Keratinocyte (primary cell): ENCODE results near the gene TJP2. TPM values are rescaled to one million over a fixed set of nuclear protein-coding genes. Genes with fewer than 3 reads are reported as not detected.

Source experiments
- DNase-seq: peaks from one replicate; pipeline ENCODE4 v3.0.0-alpha.2; 2011; ENCODE audit warnings: low read depth, missing footprints, low spot score
- FAIRE-seq: peaks from 2 replicates; lab custom pipeline; 2011; peaks lifted over from hg19 to GRCh38; lab: Jason Lieb, UNC
- H2AFZ ChIP-seq: 2 replicates; pipeline ENCODE4 v1.6.0; 2012; ENCODE audit warnings: low read length, control low read depth, inconsistent platforms; ENCODE audit not compliant: control insufficient read depth
- H3K27ac ChIP-seq: 2 replicates; pipeline ENCODE4 v1.5.1; 2011; ENCODE audit warnings: low read length; ENCODE audit not compliant: control insufficient read depth, insufficient read depth
- H3K27me3 ChIP-seq: 3 replicates; pipeline ENCODE4 v1.6.0; 2011; ENCODE audit warnings: low read length; ENCODE audit not compliant: control insufficient read depth, insufficient read depth; ENCODE audit errors: extremely low read depth
- H3K36me3 ChIP-seq, 2 experiments: 2 replicates in 1 of 2; 3 replicates in 1 of 2; pipeline ENCODE4 v1.5.1; 2011; ENCODE audit warnings: low read length in 2 of 2, mild to moderate bottlenecking in 1 of 2; ENCODE audit not compliant: control insufficient read depth in 2 of 2, insufficient read depth in 2 of 2; ENCODE audit errors: extremely low read depth in 1 of 2
- H3K4me1 ChIP-seq: 3 replicates; pipeline ENCODE4 v1.5.1; 2011; ENCODE audit warnings: low read length; ENCODE audit not compliant: control insufficient read depth, insufficient read depth; ENCODE audit errors: extremely low read depth
- H3K4me2 ChIP-seq: 3 replicates; pipeline ENCODE4 v1.6.0; 2011; ENCODE audit warnings: low read depth, low read length; ENCODE audit not compliant: control insufficient read depth, insufficient read depth; ENCODE audit errors: extremely low read depth
- H3K4me3 ChIP-seq, 3 experiments: fragments of 200-600 bp in 1 of 3; sonication (generic) in 1 of 3; 2 replicates in 2 of 3; 3 replicates in 1 of 3; pipeline ENCODE4 v1.5.1; 2011 to 2016; ENCODE audit warnings: low read length in 3 of 3, mild to moderate bottlenecking in 3 of 3, control low read depth in 2 of 3, inconsistent platforms in 1 of 3, low read depth in 1 of 3, mixed read lengths in 1 of 3, mixed run types in 1 of 3, moderate library complexity in 1 of 3; ENCODE audit not compliant: control insufficient read depth in 2 of 3, insufficient read depth in 2 of 3; ENCODE audit errors: extremely low read depth in 1 of 3
- H3K79me2 ChIP-seq: 2 replicates; pipeline ENCODE4 v1.6.0; 2012; ENCODE audit warnings: low read length; ENCODE audit not compliant: control insufficient read depth, insufficient read depth
- H3K9ac ChIP-seq: 3 replicates; pipeline ENCODE4 v1.6.0; 2011; ENCODE audit warnings: low read length; ENCODE audit not compliant: control insufficient read depth, insufficient read depth; ENCODE audit errors: extremely low read depth
- H3K9me1 ChIP-seq: 3 replicates; pipeline ENCODE4 v1.6.0; 2011; ENCODE audit warnings: low read length; ENCODE audit not compliant: control insufficient read depth, insufficient read depth; ENCODE audit errors: extremely low read depth
- H3K9me3 ChIP-seq: 2 replicates; pipeline ENCODE4 v1.5.1; 2012; ENCODE audit warnings: low read depth, low read length; ENCODE audit not compliant: control insufficient read depth
- H4K20me1 ChIP-seq: 3 replicates; pipeline ENCODE4 v1.6.0; 2011; ENCODE audit warnings: low read length; ENCODE audit not compliant: control insufficient read depth, insufficient read depth; ENCODE audit errors: extremely low read depth
- EZH2 ChIP-seq: IDR thresholded peaks from one replicate; pipeline ENCODE4 v1.6.1; 2012; ENCODE audit warnings: inconsistent platforms, mild to moderate bottlenecking, low read length, moderate library complexity
- dilution Hi-C: fragments of 300-500 bp; cut with MboI; formaldehyde crosslinking; loops from one replicate; pipeline ENCODE4 v1.7.0; 2020; ENCODE audit warnings: low sequenced_read_pairs; ENCODE audit not compliant: extremely low pct_ligation_motif_present
- polyA plus RNA-seq, 5 experiments: library from polyadenylated mRNA; depleted of rRNA in 3 of 5; stranded (reverse) in 3 of 5; stranded (forward) in 1 of 5; unstranded in 1 of 5; fragments of >200 nt; gene quantifications; 1 replicate in 1 of 5; 2 replicates in 3 of 5; 3 replicates in 1 of 5; pipeline versions ENCODE4 v1.2.1 to v1.2.3, GENCODE V29; 2011 to 2012; ENCODE audit warnings: missing spikeins in 2 of 5, low read depth in 1 of 5, low replicate concordance in 1 of 5
- TF ChIP-seq, protein P1 (sequence below), 3 experiments: IDR thresholded peaks in 1 of 3; conservative IDR thresholded peaks in 1 of 3; optimal IDR thresholded peaks in 1 of 3; 2 replicates in 2 of 3; 3 replicates in 1 of 3; pipeline versions ENCODE3 to v1.5.1; 2011; ENCODE audit warnings: low read length in 3 of 3, mild to moderate bottlenecking in 3 of 3, moderate library complexity in 2 of 3, control low read depth in 1 of 3, inconsistent platforms in 1 of 3; ENCODE audit not compliant: insufficient read depth in 2 of 3; ENCODE audit errors: extremely low read depth in 1 of 3

The TJP2 gene
- polyA plus RNA-seq, 1 donor (not counting 4 experiments of a cell fraction or from before 2014, with no cell fraction given), result 74.8 TPM

DNA sequence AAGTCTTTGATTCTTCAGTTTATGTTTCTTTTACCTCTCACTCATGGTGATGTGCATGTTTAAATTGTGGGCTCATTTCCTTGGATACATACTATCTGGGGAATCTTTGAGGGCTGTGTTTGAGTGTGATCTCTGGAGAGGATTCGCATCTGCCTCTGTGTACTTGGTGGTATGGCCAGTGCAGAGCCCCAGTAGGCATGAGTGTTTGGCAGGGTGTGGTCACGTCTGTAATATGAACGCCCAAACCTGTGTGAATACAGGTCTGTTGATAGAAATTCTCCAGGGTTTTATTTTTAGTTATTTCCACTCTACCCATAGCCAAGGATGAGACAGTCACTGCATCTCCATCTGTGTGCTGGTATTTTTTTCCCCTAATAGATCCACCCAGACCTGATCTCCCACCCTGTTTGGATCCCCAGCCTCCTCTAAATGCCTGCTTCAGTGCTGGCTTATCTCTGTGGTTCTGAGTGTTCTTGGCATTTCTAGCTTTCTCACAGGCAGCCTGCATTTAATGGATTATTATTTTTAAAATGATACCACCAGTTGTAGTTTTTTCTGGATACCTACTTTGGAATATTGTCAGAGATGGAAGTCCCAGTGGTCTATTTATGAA lies 37.5 kb downstream of the TJP2 start:
- Histone ChIP-seq H3K79me2 (peaks cover 57% of the 10 kb centered on the region), H3K4me3 (no peak overlapping the region), H2AFZ (no peak overlapping the region), H3K9ac (no peak overlapping the region), H3K27me3 (no peaks in the 10 kb centered on the region), H3K9me1 (no peaks in the 10 kb centered on the region), H3K27ac (no peak overlapping the region), H4K20me1 (no peaks in the 10 kb centered on the region), H3K9me3 (no peaks in the 10 kb centered on the region), H3K4me1 (no peaks in the 10 kb centered on the region), H3K36me3 (peaks cover 2 to 4% of the 10 kb centered on the region in 2 experiments), H3K4me2 (no peak overlapping the region)
- TF ChIP-seq EZH2, result no peak
- TF ChIP-seq, protein P1, sequence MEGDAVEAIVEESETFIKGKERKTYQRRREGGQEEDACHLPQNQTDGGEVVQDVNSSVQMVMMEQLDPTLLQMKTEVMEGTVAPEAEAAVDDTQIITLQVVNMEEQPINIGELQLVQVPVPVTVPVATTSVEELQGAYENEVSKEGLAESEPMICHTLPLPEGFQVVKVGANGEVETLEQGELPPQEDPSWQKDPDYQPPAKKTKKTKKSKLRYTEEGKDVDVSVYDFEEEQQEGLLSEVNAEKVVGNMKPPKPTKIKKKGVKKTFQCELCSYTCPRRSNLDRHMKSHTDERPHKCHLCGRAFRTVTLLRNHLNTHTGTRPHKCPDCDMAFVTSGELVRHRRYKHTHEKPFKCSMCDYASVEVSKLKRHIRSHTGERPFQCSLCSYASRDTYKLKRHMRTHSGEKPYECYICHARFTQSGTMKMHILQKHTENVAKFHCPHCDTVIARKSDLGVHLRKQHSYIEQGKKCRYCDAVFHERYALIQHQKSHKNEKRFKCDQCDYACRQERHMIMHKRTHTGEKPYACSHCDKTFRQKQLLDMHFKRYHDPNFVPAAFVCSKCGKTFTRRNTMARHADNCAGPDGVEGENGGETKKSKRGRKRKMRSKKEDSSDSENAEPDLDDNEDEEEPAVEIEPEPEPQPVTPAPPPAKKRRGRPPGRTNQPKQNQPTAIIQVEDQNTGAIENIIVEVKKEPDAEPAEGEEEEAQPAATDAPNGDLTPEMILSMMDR (optimal IDR thresholded peaks at IDR 0.05 in 1 of 3, IDR thresholded peaks at IDR 0.05 in 1 of 3, conservative IDR thresholded peaks at IDR 0.05 in 1 of 3; ENCODE audit: extremely low read depth in 1 of 3, insufficient read depth in 2 of 3, low read length in 3 of 3), result no peak
- DNase-seq, result no peak
- dilution Hi-C loops, result no loop called here
- no peak for FAIRE-seq

DNA sequence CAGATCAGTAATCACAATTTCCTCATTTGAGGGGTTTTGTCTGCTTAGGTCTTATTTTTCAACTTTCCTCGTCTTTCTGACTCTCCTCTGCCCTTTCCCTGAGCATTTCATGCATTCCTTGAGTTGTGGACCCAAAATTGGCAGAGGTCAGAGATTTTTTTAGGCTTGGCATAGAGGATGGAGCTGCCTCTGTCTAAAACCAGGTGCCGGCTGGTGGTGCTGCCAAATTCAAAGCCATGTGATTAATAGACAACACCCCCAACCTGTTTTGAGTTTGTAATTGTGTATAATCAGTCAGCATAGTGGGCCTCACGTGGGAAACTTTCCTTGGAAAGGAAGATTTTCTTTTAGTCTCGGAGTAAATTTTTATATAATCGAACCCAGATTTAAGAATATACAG lies 39.6 kb downstream of the TJP2 start:
- Histone ChIP-seq H2AFZ (no peak overlapping the region), H3K27ac (no peak overlapping the region), H3K79me2 (peaks cover 38% of the 10 kb centered on the region), H3K4me2 (no peak overlapping the region), H3K4me3 (no peak overlapping the region), H3K9me3 (no peaks in the 10 kb centered on the region), H3K36me3 (peaks cover 7 to 14% of the 10 kb centered on the region in 2 experiments), H3K9me1 (no peaks in the 10 kb centered on the region), H3K27me3 (no peaks in the 10 kb centered on the region), H3K9ac (no peak overlapping the region), H4K20me1 (no peaks in the 10 kb centered on the region), H3K4me1 (no peaks in the 10 kb centered on the region)
- TF ChIP-seq EZH2, result no peak
- TF ChIP-seq, protein P1 (optimal IDR thresholded peaks at IDR 0.05 in 1 of 3, IDR thresholded peaks at IDR 0.05 in 1 of 3, conservative IDR thresholded peaks at IDR 0.05 in 1 of 3; ENCODE audit: extremely low read depth in 1 of 3, insufficient read depth in 2 of 3, low read length in 3 of 3), result no peak
- DNase-seq (no peak), FAIRE-seq (no peak)
- dilution Hi-C loops, result no loop called here
